ENCODE measurements around the gene KLHL11. TPM values are rescaled to one million over a fixed set of nuclear protein-coding genes. Genes with fewer than 3 reads are reported as not detected.

The KLHL11 gene
- total and polyA plus RNA-seq, 10 of the 15 experiments (the other 5 are each of a cell fraction or from before 2014, with no cell fraction given) = 0.07 to 17.2 (median 10.1) TPM

GRCh38 chr17:41895617-41896016 lies 30.4 kb upstream of the KLHL11 start (continued):
- TF ChIP-seq HSF1 (IDR thresholded peaks at IDR 0.05; ENCODE audit: low read depth, low read length) (no peak), EP300 (IDR thresholded peaks at IDR 0.05; ENCODE audit: borderline replicate concordance in 1 of 2, control insufficient read depth in 1 of 2, low read depth in 2 of 2, low read length in 2 of 2) (no peak), MEF2B (IDR thresholded peaks at IDR 0.05; ENCODE audit: partially characterized antibody, poor library complexity, severe bottlenecking) (no peak), PRDM15 (CRISPR knock-in tag; IDR thresholded peaks at IDR 0.05) (no peak), NFYB (IDR thresholded peaks at IDR 0.05; ENCODE audit: insufficient read depth, low read depth, low read length) (no peak), HDAC6 (IDR thresholded peaks at IDR 0.05; ENCODE audit: unreplicated experiment) (no peak)
- TF ChIP-seq, protein P1, sequence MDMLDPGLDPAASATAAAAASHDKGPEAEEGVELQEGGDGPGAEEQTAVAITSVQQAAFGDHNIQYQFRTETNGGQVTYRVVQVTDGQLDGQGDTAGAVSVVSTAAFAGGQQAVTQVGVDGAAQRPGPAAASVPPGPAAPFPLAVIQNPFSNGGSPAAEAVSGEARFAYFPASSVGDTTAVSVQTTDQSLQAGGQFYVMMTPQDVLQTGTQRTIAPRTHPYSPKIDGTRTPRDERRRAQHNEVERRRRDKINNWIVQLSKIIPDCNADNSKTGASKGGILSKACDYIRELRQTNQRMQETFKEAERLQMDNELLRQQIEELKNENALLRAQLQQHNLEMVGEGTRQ (IDR thresholded peaks at IDR 0.05; ENCODE audit: borderline replicate concordance, low read depth, low read length) = no peak
- TF ChIP-seq, protein P2, sequence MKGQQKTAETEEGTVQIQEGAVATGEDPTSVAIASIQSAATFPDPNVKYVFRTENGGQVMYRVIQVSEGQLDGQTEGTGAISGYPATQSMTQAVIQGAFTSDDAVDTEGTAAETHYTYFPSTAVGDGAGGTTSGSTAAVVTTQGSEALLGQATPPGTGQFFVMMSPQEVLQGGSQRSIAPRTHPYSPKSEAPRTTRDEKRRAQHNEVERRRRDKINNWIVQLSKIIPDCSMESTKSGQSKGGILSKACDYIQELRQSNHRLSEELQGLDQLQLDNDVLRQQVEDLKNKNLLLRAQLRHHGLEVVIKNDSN (IDR thresholded peaks at IDR 0.05; ENCODE audit: borderline replicate concordance, extremely low read length, insufficient read depth, low read depth, low read length) = no peak
